ENCODE measurements around the gene NEB.

NEB gene

DNA sequence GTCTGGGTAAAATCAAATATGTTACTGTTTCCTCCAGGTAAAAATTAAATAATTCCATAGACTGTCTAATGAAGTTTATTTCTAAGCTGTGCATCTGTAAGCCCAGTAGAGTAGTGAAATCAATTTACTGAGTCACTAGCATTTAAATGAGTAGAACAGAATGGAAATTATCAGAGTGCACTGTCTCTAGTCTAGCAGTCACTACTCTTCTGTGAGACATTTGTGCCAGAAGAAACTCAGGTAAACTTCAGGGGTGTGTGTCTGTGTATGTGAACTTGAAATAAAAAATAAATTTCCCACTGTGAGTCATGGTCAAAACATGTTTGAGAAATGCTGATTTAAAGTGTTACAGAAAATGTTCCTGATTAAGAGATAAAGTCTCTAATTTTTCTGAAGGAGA, 178.2 kb downstream of the NEB start:
- DNase-seq (ENCODE audit: low spot score) = no peak

DNA sequence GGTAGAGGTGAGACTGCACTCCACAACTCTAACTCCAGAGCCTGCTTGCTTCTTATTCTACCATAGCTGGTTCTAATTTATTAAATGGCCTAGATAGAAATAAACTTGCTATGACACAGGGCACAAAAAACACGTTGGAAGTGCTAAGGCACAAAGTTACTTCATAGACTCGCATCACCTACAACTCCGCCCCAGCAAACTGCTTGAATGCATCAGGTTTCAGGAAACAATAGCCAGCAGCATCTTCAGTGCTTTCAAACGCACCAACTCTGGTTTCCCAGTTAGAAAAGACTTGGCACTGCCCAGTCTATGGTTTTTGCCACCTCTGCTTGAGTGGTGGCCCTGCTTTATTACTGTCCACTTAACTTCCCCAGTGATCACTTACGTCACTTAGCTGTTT, 182.0 kb downstream of the NEB start:
- DNase-seq (ENCODE audit: low spot score) = no peak

DNA sequence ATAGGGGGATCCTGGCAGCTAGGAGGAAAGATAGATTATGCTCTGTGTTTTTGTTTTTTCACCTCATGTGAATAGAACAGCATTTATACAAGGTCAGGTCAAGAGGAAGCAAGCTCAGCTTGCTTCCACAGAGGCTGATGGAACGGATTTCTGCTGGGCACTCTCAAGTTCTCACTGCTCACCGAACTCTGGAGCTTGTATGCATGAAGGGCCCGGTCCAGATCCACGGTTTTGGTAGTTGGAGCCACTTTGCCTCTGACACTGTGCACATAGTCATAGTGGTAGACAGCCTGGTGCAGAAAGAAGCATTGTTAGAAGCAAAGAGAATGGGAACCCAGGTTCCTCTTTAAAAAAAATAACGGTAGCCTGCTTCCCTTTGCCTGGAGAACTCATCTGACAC, 182.7 kb downstream of the NEB start:
- no peak for DNase-seq (ENCODE audit: low spot score)

DNA sequence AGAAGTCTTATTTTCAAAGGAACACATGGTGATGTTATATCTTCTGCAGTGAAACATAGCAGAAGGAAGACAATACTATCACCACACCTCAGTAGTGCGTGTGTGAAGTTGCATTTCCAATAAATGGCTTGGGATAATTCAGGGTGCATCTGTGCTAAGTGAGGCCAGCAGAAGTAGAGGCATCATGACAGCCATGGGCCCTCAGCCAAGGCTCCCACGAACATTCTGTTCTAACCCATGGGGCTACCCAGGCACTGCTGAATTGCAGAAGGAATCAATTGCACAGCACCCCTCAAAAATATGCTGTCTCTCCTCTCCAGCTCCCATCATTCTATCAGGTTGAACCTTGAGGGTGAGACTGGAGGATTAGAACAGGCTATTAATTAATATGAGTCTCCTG, 185.1 kb downstream of the NEB start:
- no peak for DNase-seq (ENCODE audit: low spot score)

DNA sequence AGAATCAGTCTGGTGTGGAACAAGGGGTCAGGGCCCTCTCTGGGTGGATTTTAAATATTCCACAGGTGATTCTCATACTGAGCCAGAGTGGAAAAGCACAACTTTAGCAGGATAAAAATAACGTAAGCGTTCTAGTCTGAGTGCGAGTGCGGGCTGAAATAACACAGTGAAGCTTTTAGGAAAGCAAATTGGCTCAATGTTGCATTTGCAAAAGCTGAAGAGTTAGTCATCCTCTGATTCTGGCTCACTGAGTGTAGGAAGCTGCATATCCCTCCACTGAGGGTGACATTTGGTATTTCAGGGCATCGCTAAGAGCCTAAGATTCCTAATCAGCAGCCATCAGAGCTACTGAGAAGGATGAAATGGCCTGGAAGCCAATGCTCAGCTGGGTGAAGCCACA, 189.8 kb downstream of the NEB start:
- no peak for DNase-seq (ENCODE audit: low spot score)

DNA sequence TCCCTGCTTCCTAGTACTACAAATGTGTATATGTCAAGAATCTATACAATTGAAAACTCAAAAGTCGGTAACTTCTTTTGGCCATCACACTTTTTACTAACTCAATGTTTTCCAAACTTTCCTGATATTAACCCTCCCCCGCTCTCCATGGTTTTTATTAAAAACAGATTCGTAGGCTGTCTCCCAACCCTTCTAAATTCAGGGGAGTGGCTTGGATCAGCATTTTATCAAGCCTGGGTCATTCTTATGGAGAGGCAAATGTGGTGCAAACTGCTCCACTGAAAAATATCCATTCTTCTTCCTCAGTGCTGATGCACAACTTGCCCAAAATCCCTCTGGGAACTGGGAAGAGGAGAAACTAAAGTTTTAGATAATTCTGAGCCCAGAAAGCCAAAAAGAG, 190.4 kb downstream of the NEB start:
- DNase-seq (ENCODE audit: low spot score) = no peak

DNA sequence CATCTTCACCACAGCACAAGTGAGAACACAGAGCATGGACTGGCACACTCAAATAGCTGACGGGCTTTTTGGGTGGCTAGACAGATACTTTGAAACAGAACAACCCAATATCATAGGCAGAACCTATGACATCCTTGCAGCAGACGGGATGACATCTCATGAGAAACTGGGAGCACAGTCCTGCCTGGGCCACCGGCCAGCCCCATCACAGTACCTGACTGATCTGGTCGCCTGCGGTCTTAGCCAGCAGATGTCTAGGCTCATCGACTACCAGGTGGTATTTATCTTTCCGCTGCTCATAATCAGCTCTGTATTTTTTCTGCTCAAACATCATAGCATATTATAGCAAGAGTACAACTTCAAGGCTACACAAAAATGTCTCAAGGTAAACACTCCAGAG, 200.3 kb downstream of the NEB start:
- no peak for DNase-seq (ENCODE audit: low spot score)

DNA sequence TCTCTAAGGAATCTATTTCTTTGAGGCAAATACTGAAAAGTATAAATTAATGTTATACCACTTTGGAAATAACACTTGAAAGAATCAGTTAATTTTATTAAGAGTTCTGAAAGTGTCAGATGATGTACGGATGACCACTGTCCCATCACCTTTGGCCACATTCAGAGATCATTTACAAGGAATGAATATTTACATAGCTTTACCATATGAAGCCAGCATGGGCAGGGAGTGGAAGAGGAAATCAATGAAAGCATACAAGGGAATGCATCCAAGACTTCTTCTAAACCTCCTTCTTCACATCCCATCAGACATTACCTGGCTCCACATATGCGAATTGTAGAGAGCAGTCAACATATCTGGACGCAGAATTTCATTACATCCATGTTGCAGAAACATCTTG, 201.1 kb downstream of the NEB start:
- no peak for DNase-seq (ENCODE audit: low spot score)

DNA sequence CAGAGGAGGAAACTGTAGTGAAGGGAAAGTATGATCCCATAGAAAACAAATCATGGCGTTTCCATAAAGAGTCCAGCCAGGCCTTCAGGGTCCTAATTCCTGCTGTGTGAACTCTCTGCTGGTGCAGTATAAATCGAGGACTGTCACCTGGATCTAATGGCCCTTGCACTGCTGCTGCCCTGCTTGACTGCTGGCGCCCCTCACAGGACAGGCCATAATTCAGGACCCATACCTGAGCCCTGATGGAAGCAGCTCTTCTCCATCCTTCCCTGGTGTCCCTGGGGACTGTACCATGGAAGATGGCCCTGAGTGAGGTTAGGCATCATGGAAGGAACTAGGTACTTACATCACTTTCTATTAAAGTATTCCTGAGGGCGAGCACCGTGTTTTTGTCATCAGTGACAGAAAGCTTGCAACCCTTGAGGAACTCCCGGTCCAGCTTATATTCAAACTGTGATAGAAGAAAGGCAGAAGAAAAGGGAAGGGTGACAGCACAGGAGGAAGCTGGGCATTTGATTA, 207.6 kb downstream of the NEB start:
- DNase-seq (ENCODE audit: low spot score) = no peak

DNA sequence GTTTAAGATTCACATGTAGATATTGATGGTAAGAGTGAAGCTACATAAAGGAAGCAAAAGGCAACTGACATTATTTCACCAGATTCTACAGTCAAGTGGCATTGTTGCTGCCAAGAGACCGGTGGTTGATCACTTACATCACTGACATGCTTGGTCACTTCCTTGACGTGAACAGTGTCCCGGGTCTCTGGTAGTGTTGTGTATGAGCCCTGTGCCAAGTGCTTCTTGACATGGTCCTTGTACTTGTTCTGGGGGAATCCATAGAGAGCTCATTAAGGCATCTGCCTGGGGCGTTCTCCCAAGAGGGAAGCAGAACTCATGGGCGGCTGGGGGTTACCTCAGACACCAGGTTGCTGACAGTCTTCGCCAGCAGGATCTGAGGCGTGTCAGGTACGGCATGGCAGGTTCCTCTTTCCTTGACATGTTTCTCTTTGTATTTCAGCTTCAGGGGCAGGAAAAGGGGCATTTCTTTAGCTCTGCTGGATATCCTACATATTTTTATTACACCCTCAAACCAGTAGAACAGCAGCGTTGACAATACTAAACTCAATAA, 208.4 kb downstream of the NEB start:
- DNase-seq (ENCODE audit: low spot score) = no peak

DNA sequence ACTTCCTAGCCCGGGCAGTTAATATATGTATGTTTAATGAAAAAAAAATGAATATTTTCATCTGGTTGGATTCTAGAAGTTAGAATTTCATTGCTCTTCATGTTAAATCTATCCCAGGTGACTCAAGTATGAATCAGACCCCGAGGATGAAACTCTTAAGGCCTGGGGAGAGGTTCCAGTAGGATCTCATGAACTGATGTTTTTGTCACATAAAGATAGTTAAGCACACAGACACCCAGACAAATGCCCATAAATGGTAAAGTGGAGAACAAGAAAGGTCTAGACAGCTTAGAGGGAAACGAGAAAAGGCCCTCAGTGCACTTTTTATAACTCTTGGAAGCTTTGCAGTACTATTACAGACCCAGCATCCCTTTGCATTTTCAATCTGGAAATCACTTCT, 210.4 kb downstream of the NEB start:
- no peak for DNase-seq (ENCODE audit: low spot score)

DNA sequence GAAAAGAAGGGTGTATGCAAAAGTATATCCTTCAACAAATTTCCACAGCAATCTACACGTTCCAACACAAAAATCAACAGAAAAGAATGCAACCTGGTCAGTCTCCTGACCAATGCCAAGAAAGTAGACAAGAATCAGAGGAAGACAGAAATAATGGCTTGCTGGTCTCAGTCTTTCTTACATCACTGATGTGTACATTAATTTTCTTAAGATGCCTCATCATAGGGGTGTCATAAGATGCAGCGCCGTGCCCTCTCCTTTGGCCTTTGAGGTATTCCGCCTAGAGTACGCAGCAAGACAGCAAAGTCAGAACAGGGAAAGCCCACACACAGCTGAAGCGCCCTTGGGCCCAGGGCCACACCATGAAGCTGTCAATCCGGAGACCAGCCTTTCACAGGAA, 211.7 kb downstream of the NEB start:
- DNase-seq (ENCODE audit: low spot score) = no peak

DNA sequence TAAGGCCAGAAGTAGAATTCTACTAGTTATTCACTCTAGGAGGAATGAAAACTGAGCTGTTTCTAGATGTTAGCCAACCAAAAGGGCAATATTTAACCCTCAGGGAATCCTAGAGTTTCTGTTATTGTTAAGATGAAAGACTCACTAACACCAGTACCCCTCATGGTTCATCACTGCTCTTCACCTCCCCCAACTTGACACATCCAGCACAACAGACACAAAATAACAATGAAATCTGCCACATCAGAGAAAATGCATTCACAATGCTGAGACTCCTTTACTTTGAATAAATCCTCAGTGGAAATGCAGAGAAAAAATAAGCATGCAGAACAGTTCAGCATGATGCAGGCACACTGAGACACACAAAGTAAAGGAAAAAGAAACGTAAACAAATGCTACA, 213.3 kb downstream of the NEB start:
- no peak for DNase-seq (ENCODE audit: low spot score)

DNA sequence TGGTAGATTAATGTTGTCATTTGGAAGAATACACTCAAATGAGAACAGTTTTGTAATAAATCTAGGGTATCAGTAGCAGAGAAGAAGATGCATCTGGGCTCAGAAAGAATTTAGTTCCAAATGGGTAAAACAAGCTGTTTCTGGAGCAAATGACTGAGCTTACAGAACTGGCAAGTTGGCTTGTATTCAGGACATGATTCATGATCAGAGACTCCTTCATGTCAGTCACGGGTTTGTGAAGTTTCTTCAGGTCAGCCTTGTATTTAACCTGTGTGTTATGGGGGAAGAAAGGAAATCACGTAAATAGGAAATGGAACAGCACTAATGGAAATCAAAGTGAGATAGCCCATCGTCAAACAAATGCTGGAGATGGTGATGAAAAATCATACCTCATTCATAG, 215.5 kb downstream of the NEB start:
- DNase-seq (ENCODE audit: low spot score) = no peak

DNA sequence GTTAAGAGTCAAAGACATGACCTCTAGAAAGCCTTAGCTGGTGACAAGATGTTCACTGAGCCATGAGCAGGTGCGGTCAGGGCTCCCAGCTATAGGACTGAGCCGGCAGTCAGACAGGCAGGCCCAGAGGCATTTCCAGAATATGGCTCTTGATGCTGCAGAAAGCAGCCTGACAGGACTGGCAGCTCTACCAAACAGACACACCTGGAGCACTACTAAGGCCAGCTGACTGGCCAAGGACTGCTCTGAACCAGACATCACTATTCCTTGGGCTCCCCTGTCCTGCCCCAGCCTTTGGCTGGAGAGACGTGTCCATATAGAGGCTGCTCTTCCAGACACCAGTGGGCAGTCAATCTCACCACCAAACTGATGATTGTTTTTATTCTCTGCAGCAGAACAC, 225.8 kb downstream of the NEB start:
- no peak for DNase-seq (ENCODE audit: low spot score)

DNA sequence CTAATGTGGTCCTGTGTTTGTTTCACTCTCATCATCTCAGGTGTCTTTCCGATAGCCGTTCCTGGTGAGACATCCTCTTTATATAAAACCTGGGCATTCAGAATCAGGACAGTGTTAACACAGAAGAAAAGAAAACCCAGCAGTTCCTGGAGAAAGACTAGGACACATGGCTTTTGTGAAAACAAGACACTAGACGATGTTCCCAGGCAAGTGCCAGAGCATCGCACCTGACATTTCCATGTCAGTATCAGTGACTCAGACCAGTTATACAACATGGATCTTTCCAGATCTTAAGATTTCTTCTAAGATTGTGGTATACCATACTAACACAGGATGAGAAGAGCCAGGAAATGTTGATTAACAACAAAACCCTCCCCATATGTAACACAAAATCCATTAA, 228.1 kb downstream of the NEB start:
- no peak for DNase-seq (ENCODE audit: low spot score)

DNA sequence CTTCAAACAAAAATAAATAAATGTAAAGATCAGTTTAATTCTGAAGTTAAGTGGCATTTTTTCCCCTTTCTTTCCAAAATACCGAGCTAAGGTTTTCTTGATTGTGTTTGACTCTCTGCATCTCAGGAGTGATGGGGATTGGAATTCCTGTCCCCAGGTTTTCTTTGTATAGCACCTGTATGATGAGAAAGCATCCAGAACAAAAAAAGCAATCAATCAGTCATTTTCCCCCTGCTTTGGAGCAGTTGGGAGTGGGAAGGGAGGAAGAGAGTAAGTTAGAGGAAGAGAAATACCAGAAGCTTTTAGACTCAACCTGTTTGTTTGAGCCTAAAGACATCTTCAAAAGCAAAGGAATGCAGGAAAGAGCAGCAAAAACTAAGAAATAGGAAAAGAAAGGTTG, 236.1 kb downstream of the NEB start:
- no peak for DNase-seq (ENCODE audit: low spot score)

DNA sequence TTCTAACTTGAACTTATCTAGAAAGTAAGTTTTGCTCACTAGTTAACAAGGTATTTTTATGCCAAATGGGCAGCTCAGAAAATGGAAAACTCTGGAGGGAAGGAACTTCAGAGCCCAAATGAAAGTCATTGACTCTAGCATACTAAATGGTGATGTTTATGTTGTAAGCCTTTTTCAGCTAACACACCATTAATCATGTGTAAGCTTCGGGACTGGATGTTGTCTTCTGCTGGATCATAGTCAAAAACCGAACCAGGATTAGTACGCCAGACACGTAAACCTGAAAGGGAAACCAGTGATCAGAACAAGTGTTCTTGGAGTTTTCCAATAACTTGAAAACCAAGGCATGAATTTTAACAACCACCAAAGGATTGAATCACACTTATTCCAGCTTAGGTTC, 242.8 kb downstream of the NEB start:
- DNase-seq (ENCODE audit: low spot score) = no peak

DNA sequence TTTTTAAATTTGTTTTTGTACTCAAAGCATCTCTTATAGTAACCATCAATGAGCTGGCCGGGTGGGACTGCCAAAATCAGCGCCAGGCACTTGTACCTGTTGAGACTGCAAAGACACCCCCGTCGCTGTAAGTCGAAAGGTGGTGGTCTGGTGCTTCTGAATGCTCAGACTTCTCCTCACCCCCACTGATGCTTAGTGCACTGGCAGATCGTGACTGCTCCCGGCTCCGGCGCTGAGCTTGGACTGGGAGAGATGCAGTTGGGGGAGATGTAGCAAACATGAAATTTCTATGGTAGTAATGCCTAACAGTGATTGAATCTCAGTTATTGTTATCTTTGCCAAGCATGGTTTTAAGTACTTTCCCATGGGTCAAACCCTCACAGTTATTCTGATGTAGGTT, 244.0 kb downstream of the NEB start:
- no peak for DNase-seq (ENCODE audit: low spot score)

DNA sequence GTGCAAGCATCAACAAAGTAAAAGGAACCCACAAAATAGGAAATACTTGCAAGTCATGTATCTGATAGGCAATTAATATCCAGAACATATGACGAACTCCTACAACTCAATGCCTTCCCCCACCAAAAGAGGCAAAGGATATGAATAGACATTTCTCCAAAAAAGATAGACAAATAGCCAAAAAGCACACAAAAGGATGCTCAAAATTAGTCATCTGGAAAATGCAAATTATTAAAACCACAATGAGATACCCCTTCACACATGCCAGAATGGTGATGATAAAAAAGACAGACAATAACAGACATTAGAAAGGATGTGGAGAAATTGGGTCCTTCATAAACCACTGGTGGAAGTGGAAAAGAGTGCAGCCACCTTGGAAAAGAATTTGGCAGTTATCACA, 248.2 kb downstream of the NEB start:
- DNase-seq (ENCODE audit: low spot score) = no peak

DNA sequence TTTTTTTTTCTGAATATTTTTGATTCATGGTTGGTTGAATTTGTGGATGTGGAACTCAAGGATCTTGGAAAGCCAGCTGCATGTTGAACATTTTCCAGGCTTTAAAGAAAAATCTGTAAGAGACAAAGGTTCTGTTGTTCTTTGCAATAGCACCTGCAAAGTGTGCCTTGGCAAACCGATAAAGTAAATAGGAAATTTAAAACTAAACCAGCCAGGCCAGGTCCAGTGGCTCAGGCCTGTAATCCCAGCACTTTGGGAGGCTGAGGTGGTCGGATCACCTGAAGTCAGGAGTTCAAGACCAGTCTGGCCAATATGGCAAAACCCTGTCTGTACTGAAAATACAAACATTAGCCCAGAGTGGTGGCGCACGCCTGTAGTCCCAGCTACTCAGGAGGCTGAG, 250.2 kb downstream of the NEB start:
- DNase-seq (ENCODE audit: low spot score) = no peak

DNA sequence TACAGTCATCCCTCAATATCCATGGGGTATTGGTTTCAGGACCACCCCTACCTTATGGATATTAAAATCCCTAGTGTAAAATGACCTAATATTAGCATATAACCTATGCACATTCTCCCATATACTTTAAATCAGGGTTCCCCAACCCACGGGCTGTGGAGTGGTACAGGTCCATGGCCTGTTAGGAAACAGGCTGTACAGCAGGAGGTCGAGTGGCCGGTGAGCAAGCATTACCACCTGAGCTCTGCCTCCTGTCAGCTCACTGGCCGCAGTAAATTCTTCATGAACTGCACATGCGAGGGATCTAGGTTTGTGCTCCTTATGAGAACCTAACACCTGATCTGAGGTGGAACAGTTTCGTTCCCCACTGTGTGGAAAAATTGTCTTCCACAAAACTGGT, 250.7 kb downstream of the NEB start:
- DNase-seq (ENCODE audit: low spot score) = no peak

DNA sequence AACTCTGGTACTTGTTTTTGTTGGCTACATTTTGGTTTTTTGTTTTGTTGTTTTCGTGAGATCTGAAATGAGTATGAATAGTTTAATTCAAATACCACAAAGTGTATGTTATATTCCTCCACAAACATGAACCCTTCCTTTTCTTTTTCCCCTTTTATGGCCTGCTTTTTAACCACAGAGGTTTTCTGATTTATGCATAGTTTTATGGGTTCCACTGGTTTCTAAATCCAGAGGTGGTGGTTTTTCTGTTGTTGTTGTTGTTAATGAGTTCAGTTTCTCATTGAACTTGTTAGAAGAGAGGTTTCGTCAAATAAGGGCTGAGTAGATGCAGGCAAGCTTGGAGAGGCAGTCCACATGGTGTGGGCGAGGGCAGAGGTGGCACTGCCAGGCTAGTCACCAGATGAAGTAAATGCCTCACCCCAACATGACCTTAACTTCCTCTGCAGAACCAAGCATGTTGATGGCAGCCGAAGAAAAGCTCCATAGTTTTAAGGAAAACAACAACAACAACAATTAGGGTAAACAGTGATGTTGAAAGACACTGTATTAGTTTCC, 252.0 kb downstream of the NEB start:
- no peak for DNase-seq (ENCODE audit: low spot score)

DNA sequence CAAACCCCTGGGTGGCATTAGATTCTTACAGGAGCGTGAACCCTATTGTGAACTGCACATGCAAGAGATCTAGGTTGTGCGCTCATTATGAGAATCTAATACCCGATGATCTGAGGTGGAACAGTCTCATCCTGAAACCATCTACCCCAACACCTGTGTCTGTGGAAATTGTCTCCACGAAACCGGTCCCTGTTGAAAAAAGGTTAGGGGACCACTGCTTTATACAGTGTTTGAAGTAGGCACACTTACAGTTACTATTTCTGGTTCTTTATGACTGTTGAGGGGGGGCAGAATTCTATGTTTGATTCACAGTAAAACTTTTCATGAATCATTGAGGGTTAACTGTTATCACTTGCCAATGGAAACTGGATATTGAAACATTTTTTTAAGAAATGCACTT, 252.5 kb downstream of the NEB start:
- DNase-seq (ENCODE audit: low spot score) = no peak

DNA sequence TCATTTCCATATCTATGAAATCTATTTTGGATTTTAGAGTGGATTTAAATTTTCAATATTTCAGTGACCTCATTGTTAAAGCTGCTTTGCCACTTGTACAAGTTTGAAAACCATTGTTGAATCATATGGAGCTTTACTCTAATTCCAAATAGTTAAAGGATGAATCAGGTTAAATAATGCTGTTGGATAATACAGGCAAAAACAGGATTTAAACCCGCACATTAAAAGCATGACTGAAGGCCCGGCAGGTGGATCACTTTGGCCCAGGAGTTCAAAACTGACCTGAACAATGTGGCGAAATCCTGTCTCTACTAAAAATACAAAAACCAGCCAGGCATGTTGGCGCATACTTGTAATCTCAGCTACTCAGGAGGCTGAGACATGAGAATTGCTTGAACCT, 256.3 kb downstream of the NEB start:
- DNase-seq (ENCODE audit: low spot score) = no peak

All from ecto neural progenitor cell (in vitro differentiated cells).